Naive B cell (primary cell): ENCODE data around the gene FBXL22. TPM values are rescaled to one million over a fixed set of nuclear protein-coding genes. Genes with fewer than 3 reads are reported as not detected.
"Not testable (repeated sequence)": the region's sequence is repeated elsewhere in the genome, so short reads cannot be mapped to it uniquely, and the experiment has no call there.

Source experiments
- ATAC-seq, 2 donors: fragments of 150-1000 bp; cut with Tn5 transposase; 2 replicates each; pipeline ENCODE4 v1.10.0; 2021; ENCODE audit warnings: low read depth in 2 of 2, mild to moderate bottlenecking in 2 of 2, moderate library complexity in 2 of 2
- DNase-seq: peaks from one replicate; pipeline ENCODE4 v3.0.0; 2022
- H3K27ac Mint-ChIP-seq, 6 donors: one replicate each; pipeline ENCODE4 v1.8.0; 2020 to 2022; ENCODE audit warnings: mild to moderate bottlenecking in 6 of 6, mixed read lengths in 6 of 6, moderate library complexity in 5 of 6, inconsistent platforms in 2 of 6
- H3K27me3 Mint-ChIP-seq, 3 donors: one replicate each; pipeline ENCODE4 v1.8.0; 2021 to 2022; ENCODE audit warnings: mixed read lengths in 3 of 3, mild to moderate bottlenecking in 1 of 3
- H3K36me3 Mint-ChIP-seq, 2 donors: one replicate each; pipeline ENCODE4 v1.8.0; 2020 to 2022; ENCODE audit warnings: mixed read lengths in 2 of 2, inconsistent platforms in 1 of 2, mild to moderate bottlenecking in 1 of 2
- H3K4me1 Mint-ChIP-seq, 3 donors: one replicate each; pipeline ENCODE4 v1.8.0; 2020 to 2022; ENCODE audit warnings: mixed read lengths in 3 of 3, inconsistent platforms in 1 of 3, mild to moderate bottlenecking in 1 of 3, moderate library complexity in 1 of 3
- H3K4me3 Mint-ChIP-seq, 8 donors: one replicate each; pipeline ENCODE4 v1.8.0; 2020 to 2022; ENCODE audit warnings: mild to moderate bottlenecking in 8 of 8, mixed read lengths in 8 of 8, moderate library complexity in 8 of 8, inconsistent platforms in 2 of 8
- H3K9me3 Mint-ChIP-seq, 7 donors: one replicate each; pipeline ENCODE4 v1.8.0; 2020 to 2022; ENCODE audit warnings: mixed read lengths in 7 of 7, mild to moderate bottlenecking in 5 of 7, inconsistent platforms in 2 of 7, moderate library complexity in 1 of 7
- polyA plus RNA-seq, 6 donors: library from polyadenylated mRNA; unstranded; fragments of 300-500 nt; fragmentation: Illumina TruSeq; gene quantifications; one replicate each; pipeline ENCODE4 v1.2.3, GENCODE V29; 2021; ENCODE audit warnings: low read depth in 6 of 6

Gene FBXL22
- polyA plus RNA-seq, 6 donors from 2014 or later: 0.37 to 0.91 (median 0.48) TPM; not detected in 1

DNA sequence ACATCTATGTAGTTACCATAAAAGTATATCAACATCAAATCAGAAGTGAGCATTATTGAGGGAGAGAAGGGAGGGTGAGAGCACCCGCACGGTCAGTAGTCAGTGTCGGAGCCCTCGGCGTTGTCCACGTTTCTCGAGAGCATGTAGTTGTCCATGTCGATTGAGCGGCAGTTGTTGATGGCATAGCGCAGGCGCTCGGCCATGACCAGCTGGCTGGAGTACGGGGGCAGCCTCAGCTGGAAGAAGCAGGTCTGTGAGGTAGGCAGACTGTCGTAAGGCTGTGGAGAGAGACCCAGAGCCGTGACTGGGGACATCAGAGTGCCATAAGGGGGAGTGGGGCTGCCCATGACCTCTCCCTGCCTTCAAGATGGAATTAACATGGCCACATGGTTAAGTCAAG is 11.8 kb downstream of the FBXL22 start:
- H3K4me1 Mint-ChIP-seq: peaks cover 26 to 48% (median 33%) of the 10 kb centered on the region in 3 donors
- no peaks in the 10 kb centered on the region for H3K9me3 Mint-ChIP-seq
- no peaks in the 10 kb centered on the region for H3K27me3 Mint-ChIP-seq
- H3K27ac Mint-ChIP-seq: peak overlapping the region in 2 of 6 donors; percentile 47 to 82
- no peak for DNase-seq
- peak overlapping the region in 1 of 8 donors; percentile 19 for H3K4me3 Mint-ChIP-seq
- peaks cover 9 to 10% of the 10 kb centered on the region in 2 donors for H3K36me3 Mint-ChIP-seq
- no peak for ATAC-seq

DNA sequence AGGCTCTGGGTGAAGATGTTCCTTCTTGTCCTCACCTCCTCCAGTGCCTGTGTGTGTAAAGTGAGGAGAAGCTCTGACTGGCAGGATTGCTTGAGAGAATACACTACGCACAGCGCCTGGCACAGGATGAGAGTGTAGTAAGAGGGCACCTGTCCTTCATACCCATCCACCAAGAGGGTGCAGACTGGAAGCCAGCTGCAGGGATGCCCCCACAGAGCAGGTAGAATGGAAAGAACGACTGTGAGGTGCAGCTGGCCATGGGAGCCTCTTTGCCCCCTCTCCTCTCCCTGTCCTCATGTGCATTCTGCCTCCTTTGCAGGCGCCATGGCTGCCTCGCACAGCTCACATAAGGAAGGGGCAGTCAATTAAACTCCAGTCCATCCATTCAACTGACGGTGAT is 12.3 kb downstream of the FBXL22 start:
- H3K4me1 Mint-ChIP-seq: peaks cover 26 to 43% (median 33%) of the 10 kb centered on the region in 3 donors
- DNase-seq (no peak), ATAC-seq (no peak)
- no peaks in the 10 kb centered on the region for H3K9me3 Mint-ChIP-seq
- H3K27me3 Mint-ChIP-seq: no peaks in the 10 kb centered on the region
- H3K4me3 Mint-ChIP-seq: no peak overlapping the region
- H3K36me3 Mint-ChIP-seq: peaks cover 10% of the 10 kb centered on the region in 2 donors
- H3K27ac Mint-ChIP-seq: no peak overlapping the region

- H3K4me3 Mint-ChIP-seq: peak overlapping the region in 5 of 8 donors; percentile 1 to 55 (median 20)
- DNase-seq (peak; percentile 58), ATAC-seq (peak; percentile 87 to 91)
- H3K36me3 Mint-ChIP-seq: peaks cover 16 to 19% of the 10 kb centered on the region in 2 donors
- peak overlapping the region; percentile 53 to 92 (median 88) for H3K27ac Mint-ChIP-seq
- H3K27me3 Mint-ChIP-seq: no peaks in the 10 kb centered on the region
- H3K9me3 Mint-ChIP-seq: no peaks in the 10 kb centered on the region
- peaks cover 23 to 36% (median 28%) of the 10 kb centered on the region in 3 donors for H3K4me1 Mint-ChIP-seq
Measured at GRCh38 chr15:63610209-63610841, 13.1 kb downstream of the FBXL22 start.

GRCh38 chr15:63611177-63611576 is 14.0 kb downstream of the FBXL22 start:
- H3K27ac Mint-ChIP-seq: peak overlapping the region in 4 of 6 donors; percentile 66 to 92 (median 84)
- no peaks in the 10 kb centered on the region for H3K27me3 Mint-ChIP-seq
- H3K9me3 Mint-ChIP-seq: no peaks in the 10 kb centered on the region
- H3K4me3 Mint-ChIP-seq: no peak overlapping the region
- H3K4me1 Mint-ChIP-seq: peaks cover 16 to 27% (median 19%) of the 10 kb centered on the region in 3 donors
- peaks cover 20% of the 10 kb centered on the region in 2 donors for H3K36me3 Mint-ChIP-seq
- DNase-seq (no peak), ATAC-seq (no peak)

- peak overlapping the region in 1 of 8 donors; percentile 10 for H3K4me3 Mint-ChIP-seq
Measured at GRCh38 chr15:63612300-63612699, 15.1 kb downstream of the FBXL22 start.

GRCh38 chr15:63615935-63616334 is 18.7 kb downstream of the FBXL22 start:
- peaks cover 0 to 2% (median 0%) of the 10 kb centered on the region in 7 donors for H3K9me3 Mint-ChIP-seq
- H3K27me3 Mint-ChIP-seq: no peaks in the 10 kb centered on the region
- H3K4me3 Mint-ChIP-seq: no peak overlapping the region
- H3K36me3 Mint-ChIP-seq: peaks cover 10 to 15% of the 10 kb centered on the region in 2 donors
- peaks cover 2 to 11% (median 3%) of the 10 kb centered on the region in 3 donors for H3K4me1 Mint-ChIP-seq
- DNase-seq (no peak), ATAC-seq (no peak)
- H3K27ac Mint-ChIP-seq: peak overlapping the region in 1 of 6 donors; percentile 38

More at GRCh38 chr15:63612300-63612699, 15.1 kb downstream of the FBXL22 start:
- Mint-ChIP-seq H3K36me3 (peaks cover 20% of the 10 kb centered on the region in 2 donors), H3K27me3 (no peaks in the 10 kb centered on the region), H3K4me1 (peaks cover 13 to 21% (median 15%) of the 10 kb centered on the region in 3 donors), H3K27ac (peak overlapping the region in 4 of 6 donors; percentile 52 to 94 (median 69)), H3K9me3 (no peaks in the 10 kb centered on the region)
- DNase-seq: no peak
- ATAC-seq: no peak

DNA sequence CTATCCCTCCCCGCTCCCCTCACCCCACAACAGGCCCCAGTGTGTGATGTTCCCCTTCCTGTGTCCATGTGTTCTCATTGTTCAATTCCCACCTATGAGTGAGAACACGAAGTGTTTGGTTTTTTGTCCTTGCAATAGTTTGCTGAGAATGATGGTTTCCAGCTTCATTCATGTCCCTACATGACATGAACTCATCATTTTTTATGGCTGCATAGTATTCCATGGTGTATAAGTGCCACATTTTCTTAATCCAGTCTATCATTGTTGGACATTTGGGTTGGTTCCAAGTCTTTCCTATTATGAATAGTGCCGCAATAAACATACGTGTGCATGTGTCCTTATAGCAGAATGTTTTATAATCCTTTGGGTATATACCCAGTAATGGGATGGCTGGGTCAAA is 20.0 kb downstream of the FBXL22 start:
- DNase-seq, H3K4me1 Mint-ChIP-seq, H3K4me3 Mint-ChIP-seq, H3K27me3 Mint-ChIP-seq, ATAC-seq, H3K9me3 Mint-ChIP-seq: not testable (repeated sequence)
- H3K36me3 Mint-ChIP-seq: peaks cover 18 to 22% of the 10 kb centered on the region in 2 donors
- peak overlapping the region in 2 of 6 donors; percentile 21 to 78 for H3K27ac Mint-ChIP-seq

- not testable (repeated sequence) for DNase-seq, H3K4me3 Mint-ChIP-seq, H3K4me1 Mint-ChIP-seq, H3K9me3 Mint-ChIP-seq, H3K27me3 Mint-ChIP-seq, H3K27ac Mint-ChIP-seq, ATAC-seq
- H3K36me3 Mint-ChIP-seq: peaks cover 18 to 19% of the 10 kb centered on the region in 2 donors
Measured at GRCh38 chr15:63617627-63618026, 20.4 kb downstream of the FBXL22 start.

- Mint-ChIP-seq H3K4me1 (peaks cover 7 to 15% (median 13%) of the 10 kb centered on the region in 3 donors), H3K36me3 (peaks cover 8 to 24% of the 10 kb centered on the region in 2 donors)
- H3K9me3 Mint-ChIP-seq, H3K27ac Mint-ChIP-seq, H3K27me3 Mint-ChIP-seq, ATAC-seq, DNase-seq, H3K4me3 Mint-ChIP-seq: not testable (repeated sequence)
Measured at GRCh38 chr15:63620760-63621159, 23.6 kb downstream of the FBXL22 start.

- peaks cover 7 to 24% (median 13%) of the 10 kb centered on the region in 3 donors for H3K4me1 Mint-ChIP-seq
- no peak for ATAC-seq
Measured at GRCh38 chr15:63623232-63623969, 26.2 kb downstream of the FBXL22 start.

GRCh38 chr15:63626955-63627354 is 29.8 kb downstream of the FBXL22 start:
- Mint-ChIP-seq H3K9me3 (peaks cover 0 to 1% (median 0%) of the 10 kb centered on the region in 7 donors), H3K36me3 (peaks cover 29 to 40% of the 10 kb centered on the region in 2 donors), H3K27ac (peak overlapping the region in 3 of 6 donors; percentile 12 to 73 (median 69)), H3K4me1 (peaks cover 10 to 24% (median 14%) of the 10 kb centered on the region in 3 donors), H3K27me3 (no peaks in the 10 kb centered on the region), H3K4me3 (no peak overlapping the region)
- no peak for ATAC-seq
- DNase-seq: no peak

More at GRCh38 chr15:63623232-63623969, 26.2 kb downstream of the FBXL22 start:
- DNase-seq: no peak
- peak overlapping the region in 3 of 6 donors; percentile 2 to 60 (median 27) for H3K27ac Mint-ChIP-seq
- H3K9me3 Mint-ChIP-seq: no peaks in the 10 kb centered on the region
- no peak overlapping the region for H3K4me3 Mint-ChIP-seq
- H3K36me3 Mint-ChIP-seq: peaks cover 16 to 23% of the 10 kb centered on the region in 2 donors
- no peaks in the 10 kb centered on the region for H3K27me3 Mint-ChIP-seq

- DNase-seq (no peak), ATAC-seq (no peak)
- Mint-ChIP-seq H3K4me1 (peaks cover 7 to 18% (median 8%) of the 10 kb centered on the region in 3 donors), H3K27me3 (no peaks in the 10 kb centered on the region), H3K9me3 (peaks cover 0 to 1% (median 0%) of the 10 kb centered on the region in 7 donors), H3K4me3 (no peak overlapping the region), H3K36me3 (peaks cover 27 to 49% of the 10 kb centered on the region in 2 donors), H3K27ac (peak overlapping the region in 2 of 6 donors; percentile 29 to 64)
Measured at GRCh38 chr15:63628123-63628822, 31.1 kb downstream of the FBXL22 start.
